ENCODE results near the gene WFIKKN1.

GRCh38 chr16:672851-673250 lies 42.1 kb downstream of the WFIKKN1 start:
- TF ChIP-seq CTCF (IDR thresholded peaks at IDR 0.05) (no peak), POLR2AphosphoS5 (IDR thresholded peaks at IDR 0.05) (no peak), POLR2A (IDR thresholded peaks at IDR 0.05) (no peak)
